ENCODE measurements around the gene MACROD2. TPM values are rescaled to one million over a fixed set of nuclear protein-coding genes. Genes with fewer than 3 reads are reported as not detected.

Gene MACROD2
- total and polyA plus RNA-seq, 4 donors = 13.0 to 67.1 (median 20.7) TPM

DNA sequence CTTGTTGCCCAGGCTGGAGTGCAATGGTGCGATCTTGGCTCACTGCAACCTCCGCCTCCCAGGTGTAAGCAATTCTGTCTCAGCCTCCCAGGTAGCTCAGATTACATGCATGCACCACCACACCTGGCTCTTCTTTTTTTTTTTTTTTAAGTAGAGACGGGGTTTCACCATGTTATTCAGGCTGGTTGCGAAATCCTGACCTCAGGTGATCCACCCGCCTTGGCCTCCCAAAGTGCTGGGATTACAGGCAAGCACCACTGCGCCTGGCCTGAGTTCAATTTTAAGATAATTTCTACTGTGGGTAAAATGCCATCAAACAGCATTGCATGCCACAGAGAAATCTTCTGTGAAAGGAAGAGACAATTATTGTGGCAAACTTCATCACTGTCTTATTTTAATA is 1944.8 kb downstream of the MACROD2 start:
- TF ChIP-seq, protein P1, sequence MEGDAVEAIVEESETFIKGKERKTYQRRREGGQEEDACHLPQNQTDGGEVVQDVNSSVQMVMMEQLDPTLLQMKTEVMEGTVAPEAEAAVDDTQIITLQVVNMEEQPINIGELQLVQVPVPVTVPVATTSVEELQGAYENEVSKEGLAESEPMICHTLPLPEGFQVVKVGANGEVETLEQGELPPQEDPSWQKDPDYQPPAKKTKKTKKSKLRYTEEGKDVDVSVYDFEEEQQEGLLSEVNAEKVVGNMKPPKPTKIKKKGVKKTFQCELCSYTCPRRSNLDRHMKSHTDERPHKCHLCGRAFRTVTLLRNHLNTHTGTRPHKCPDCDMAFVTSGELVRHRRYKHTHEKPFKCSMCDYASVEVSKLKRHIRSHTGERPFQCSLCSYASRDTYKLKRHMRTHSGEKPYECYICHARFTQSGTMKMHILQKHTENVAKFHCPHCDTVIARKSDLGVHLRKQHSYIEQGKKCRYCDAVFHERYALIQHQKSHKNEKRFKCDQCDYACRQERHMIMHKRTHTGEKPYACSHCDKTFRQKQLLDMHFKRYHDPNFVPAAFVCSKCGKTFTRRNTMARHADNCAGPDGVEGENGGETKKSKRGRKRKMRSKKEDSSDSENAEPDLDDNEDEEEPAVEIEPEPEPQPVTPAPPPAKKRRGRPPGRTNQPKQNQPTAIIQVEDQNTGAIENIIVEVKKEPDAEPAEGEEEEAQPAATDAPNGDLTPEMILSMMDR (IDR thresholded peaks at IDR 0.05; ENCODE audit: control extremely low read depth, extremely low read depth) = no peak
- 92 to 97% methylated on average over 6 of the region's 6 CpGs for WGBS, 2 donors
- ATAC-seq (ENCODE audit: insufficient read depth, low FRiP score) = no peak

GRCh38 chr20:15942130-15942529 is 1946.8 kb downstream of the MACROD2 start:
- TF ChIP-seq, protein P1 (IDR thresholded peaks at IDR 0.05; ENCODE audit: control extremely low read depth, extremely low read depth) = no peak
- Histone ChIP-seq H3K4me3 (no peak overlapping the region), H3K9ac (ENCODE audit: insufficient read depth in 1 of 2, low read length in 2 of 2) (no peak overlapping the region), H3K27me3 (ENCODE audit: control insufficient read depth in 3 of 3, insufficient read depth in 3 of 3, low read length in 2 of 3) (no peaks in the 10 kb centered on the region), H3K36me3 (ENCODE audit: control insufficient read depth in 4 of 4, insufficient read depth in 4 of 4, low read length in 4 of 4) (no peaks in the 10 kb centered on the region), H3K27ac (ENCODE audit: low read depth in 1 of 2, low read length in 1 of 2) (no peak overlapping the region), H3K4me1 (ENCODE audit: control insufficient read depth in 5 of 5, insufficient read depth in 5 of 5, low read length in 5 of 5) (no peaks in the 10 kb centered on the region), H3K9me3 (ENCODE audit: control insufficient read depth in 4 of 4, insufficient read depth in 3 of 4, low read length in 3 of 4) (peaks cover 0 to 5% (median under 1%) of the 10 kb centered on the region in 4 donors)
- no peak for ATAC-seq (ENCODE audit: insufficient read depth, low FRiP score)
- 0 to 41% methylated on average over 1 of the region's 1 CpG for WGBS, 2 donors
- DNase-seq = no peak

More for the DNA sequence above, 1944.8 kb downstream of the MACROD2 start:
- Histone ChIP-seq H3K9ac (ENCODE audit: insufficient read depth in 1 of 2, low read length in 2 of 2) (no peak overlapping the region), H3K27me3 (ENCODE audit: control insufficient read depth in 3 of 3, insufficient read depth in 3 of 3, low read length in 2 of 3) (no peaks in the 10 kb centered on the region), H3K4me1 (ENCODE audit: control insufficient read depth in 5 of 5, insufficient read depth in 5 of 5, low read length in 5 of 5) (no peaks in the 10 kb centered on the region), H3K36me3 (ENCODE audit: control insufficient read depth in 4 of 4, insufficient read depth in 4 of 4, low read length in 4 of 4) (no peaks in the 10 kb centered on the region), H3K4me3 (no peak overlapping the region), H3K27ac (ENCODE audit: low read depth in 1 of 2, low read length in 1 of 2) (no peak overlapping the region), H3K9me3 (ENCODE audit: control insufficient read depth in 4 of 4, insufficient read depth in 3 of 4, low read length in 3 of 4) (peaks cover 0 to 5% (median under 1%) of the 10 kb centered on the region in 4 donors)
- DNase-seq = no peak

DNA sequence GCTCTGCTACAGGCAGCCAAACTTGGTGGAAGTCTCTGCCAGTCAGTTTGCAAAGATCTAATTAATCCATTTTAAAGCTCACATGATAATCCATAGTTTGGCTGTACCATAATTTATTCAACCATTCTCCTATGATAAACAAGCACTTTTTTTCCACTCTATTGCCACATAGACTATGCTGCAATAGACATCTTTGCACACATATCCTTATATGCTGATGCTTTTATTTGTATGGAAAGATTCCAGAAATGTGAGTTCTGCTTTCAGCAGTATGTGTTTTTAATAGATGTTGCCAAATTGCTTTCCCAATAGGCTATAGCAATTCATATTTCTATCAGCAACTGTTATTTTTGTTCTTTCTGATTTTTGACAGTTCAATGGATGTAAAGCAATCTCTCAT is 1950.0 kb downstream of the MACROD2 start:
- no peak overlapping the region for H3K4me3 ChIP-seq
- peaks cover 0 to 2% (median 0%) of the 10 kb centered on the region in 4 donors for H3K9me3 ChIP-seq (ENCODE audit: control insufficient read depth in 4 of 4, insufficient read depth in 3 of 4, low read length in 3 of 4)
- H3K36me3 ChIP-seq (ENCODE audit: control insufficient read depth in 4 of 4, insufficient read depth in 4 of 4, low read length in 4 of 4) = no peaks in the 10 kb centered on the region
- no peak for ATAC-seq (ENCODE audit: insufficient read depth, low FRiP score)
- peak in 2 of 3 donors; percentile 75 to 93 for DNase-seq
- TF ChIP-seq, protein P1 (IDR thresholded peaks at IDR 0.05; ENCODE audit: control extremely low read depth, extremely low read depth) = no peak
- H3K9ac ChIP-seq (ENCODE audit: insufficient read depth in 1 of 2, low read length in 2 of 2) = no peak overlapping the region
- H3K27me3 ChIP-seq (ENCODE audit: control insufficient read depth in 3 of 3, insufficient read depth in 3 of 3, low read length in 2 of 3) = no peaks in the 10 kb centered on the region
- no peaks in the 10 kb centered on the region for H3K4me1 ChIP-seq (ENCODE audit: control insufficient read depth in 5 of 5, insufficient read depth in 5 of 5, low read length in 5 of 5)
- no peak overlapping the region for H3K27ac ChIP-seq (ENCODE audit: low read depth in 1 of 2, low read length in 1 of 2)

DNA sequence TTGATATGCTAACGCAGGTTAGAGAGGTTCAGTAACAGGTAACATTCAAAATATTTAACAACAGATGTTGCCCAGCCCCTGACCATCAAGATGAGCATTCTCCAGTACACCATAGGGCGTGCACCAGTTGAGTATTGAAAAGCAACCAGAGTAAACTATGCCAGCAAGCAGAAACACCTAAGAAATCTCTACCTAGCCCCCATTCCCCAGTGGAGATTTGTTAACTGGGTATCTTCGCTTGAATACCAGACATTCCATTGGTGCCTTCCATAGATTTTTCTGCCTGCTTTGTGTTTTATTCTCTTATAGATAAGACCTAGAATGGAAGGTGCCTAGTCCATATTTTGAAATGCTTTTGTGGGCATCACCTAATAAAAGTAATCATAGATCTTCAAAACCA is 1954.1 kb downstream of the MACROD2 start:
- no peaks in the 10 kb centered on the region for H3K9me3 ChIP-seq (ENCODE audit: control insufficient read depth in 4 of 4, insufficient read depth in 3 of 4, low read length in 3 of 4)
- H3K27ac ChIP-seq (ENCODE audit: low read depth in 1 of 2, low read length in 1 of 2) = no peak overlapping the region

More for the DNA sequence above, 1954.1 kb downstream of the MACROD2 start:
- ATAC-seq (ENCODE audit: insufficient read depth, low FRiP score) = no peak
- H3K36me3 ChIP-seq (ENCODE audit: control insufficient read depth in 4 of 4, insufficient read depth in 4 of 4, low read length in 4 of 4) = no peaks in the 10 kb centered on the region
- 87 to 91% methylated on average over 3 of the region's 3 CpGs for WGBS, 2 donors
- H3K4me3 ChIP-seq = no peak overlapping the region
- no peak for DNase-seq
- no peak overlapping the region for H3K9ac ChIP-seq (ENCODE audit: insufficient read depth in 1 of 2, low read length in 2 of 2)
- H3K27me3 ChIP-seq (ENCODE audit: control insufficient read depth in 3 of 3, insufficient read depth in 3 of 3, low read length in 2 of 3) = no peaks in the 10 kb centered on the region
- TF ChIP-seq, protein P1 (IDR thresholded peaks at IDR 0.05; ENCODE audit: control extremely low read depth, extremely low read depth) = no peak
- H3K4me1 ChIP-seq (ENCODE audit: control insufficient read depth in 5 of 5, insufficient read depth in 5 of 5, low read length in 5 of 5) = no peaks in the 10 kb centered on the region

All from lung (tissue), 12 donors.